RCC 7860 (cell line): ENCODE data around the gene RBPJL.

ENCODE experiments used
- DNase-seq: peaks from one replicate; pipeline ENCODE4 v3.0.0-alpha.2; 2015; ENCODE audit warnings: low spot score
- FAIRE-seq: peaks from 2 replicates; lab custom pipeline; 2012; peaks lifted over from hg19 to GRCh38; lab: Jason Lieb, UNC

Gene RBPJL

DNA sequence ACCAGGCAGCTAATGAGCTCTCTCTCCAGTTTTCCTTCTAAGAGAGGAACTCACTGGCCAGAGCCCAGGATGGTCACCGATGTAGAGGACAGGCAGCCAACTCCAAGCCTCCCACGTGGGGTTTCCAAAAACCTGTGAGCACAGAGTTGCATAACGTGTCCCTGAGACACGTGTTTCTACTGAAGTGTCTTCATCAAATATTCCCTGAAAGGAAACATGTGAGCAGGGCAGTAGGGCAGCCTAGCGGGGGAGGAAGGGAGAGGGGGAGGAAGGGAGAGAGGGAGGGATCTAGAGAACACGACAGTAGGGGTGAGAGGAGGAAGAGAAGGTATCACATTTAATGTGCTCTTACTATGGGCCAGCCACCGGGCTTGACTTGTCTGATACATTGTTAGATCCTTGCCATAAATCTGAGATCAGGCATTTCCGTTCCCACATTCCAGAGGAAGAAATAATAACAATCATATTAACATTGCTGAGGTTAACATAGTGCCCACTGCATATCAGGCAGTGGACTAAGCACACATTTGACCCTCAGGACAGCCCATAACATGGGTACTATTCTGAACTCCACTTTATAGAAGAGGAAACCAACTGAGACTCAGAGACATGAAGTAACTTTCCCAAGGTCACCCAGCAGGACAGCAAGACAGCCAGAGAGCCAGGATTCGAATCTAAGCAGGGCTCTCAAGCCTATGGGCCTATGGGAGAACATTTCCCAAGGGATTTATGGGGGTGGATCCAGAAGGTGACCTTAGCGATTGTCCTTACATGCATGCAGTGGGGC, 51.8 kb downstream of the RBPJL start:
- DNase-seq (peak; percentile 42), FAIRE-seq (no peak)

DNA sequence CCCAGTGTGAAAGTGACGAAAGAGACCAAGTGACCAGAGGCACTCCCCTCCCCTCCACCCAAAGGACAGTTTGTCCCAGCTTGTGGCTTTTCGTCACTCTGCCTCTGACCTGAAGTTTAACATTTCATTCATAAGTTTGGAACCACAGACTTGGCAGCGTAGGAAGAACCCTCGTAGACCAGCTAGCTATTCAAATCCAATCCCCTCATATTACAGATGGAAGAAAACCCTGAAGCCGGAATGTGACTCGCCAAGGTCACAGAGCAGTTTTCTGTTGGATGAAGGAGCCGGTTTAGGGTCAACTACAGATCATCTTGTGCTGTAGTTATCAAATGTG, 52.4 kb downstream of the RBPJL start:
- FAIRE-seq (peak; percentile 36), DNase-seq (peak; percentile 54)

DNA sequence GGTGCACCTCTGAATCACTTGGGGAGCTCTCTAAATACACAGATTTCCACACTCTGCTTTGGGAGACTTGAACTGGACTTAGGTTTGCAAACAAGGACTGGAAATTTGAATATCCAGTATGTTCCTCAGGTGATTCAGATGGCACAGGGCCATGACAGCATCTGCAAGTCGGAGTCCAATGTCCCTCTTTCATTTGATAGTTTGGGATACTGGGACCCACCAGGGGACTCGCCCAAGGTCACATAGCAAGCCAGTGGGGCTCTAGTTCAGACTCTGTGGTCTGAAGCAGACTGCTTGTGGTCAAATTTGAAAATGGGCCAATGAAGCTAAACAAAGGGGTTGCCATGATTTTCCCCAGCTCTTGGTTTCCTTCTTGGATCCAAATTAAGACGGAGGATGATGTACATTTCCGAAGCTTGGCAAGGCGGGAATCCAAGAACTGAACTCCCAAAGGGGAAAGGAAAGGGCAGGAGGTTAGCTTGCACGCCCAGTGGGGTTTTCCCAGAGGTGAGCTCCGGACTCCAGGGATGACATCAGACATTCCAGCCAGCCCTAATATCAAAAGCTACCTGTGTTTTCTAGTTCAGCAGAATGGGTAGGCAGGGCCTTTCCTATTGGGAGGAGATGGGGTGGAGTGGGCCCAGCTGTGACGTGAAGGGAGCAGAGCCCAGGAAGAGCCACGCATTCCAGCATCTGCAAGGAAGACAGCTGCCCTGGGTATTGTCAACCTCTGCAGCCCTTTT, 52.9 kb downstream of the RBPJL start:
- DNase-seq (peak; percentile 88), FAIRE-seq (peak; percentile 79)

DNA sequence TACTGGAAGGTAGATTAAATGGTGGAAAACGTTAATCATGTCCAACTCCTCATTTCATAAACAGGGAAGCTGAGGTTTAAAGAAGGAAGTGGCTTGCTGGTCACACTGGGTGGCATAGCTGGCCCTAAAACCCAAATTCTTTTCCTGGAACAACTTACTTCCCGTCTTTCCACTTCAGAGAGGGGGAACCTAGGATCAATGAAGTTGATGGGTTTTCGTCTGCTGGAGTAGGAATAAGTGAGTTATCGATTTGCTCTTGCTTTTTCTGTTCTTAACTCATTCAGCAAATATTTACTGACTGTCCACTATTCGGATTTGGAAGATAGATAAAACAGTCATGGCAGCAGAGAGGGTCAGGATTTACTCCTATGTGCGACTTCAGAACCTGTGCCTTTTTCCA, 55.2 kb downstream of the RBPJL start:
- no peak for FAIRE-seq

DNA sequence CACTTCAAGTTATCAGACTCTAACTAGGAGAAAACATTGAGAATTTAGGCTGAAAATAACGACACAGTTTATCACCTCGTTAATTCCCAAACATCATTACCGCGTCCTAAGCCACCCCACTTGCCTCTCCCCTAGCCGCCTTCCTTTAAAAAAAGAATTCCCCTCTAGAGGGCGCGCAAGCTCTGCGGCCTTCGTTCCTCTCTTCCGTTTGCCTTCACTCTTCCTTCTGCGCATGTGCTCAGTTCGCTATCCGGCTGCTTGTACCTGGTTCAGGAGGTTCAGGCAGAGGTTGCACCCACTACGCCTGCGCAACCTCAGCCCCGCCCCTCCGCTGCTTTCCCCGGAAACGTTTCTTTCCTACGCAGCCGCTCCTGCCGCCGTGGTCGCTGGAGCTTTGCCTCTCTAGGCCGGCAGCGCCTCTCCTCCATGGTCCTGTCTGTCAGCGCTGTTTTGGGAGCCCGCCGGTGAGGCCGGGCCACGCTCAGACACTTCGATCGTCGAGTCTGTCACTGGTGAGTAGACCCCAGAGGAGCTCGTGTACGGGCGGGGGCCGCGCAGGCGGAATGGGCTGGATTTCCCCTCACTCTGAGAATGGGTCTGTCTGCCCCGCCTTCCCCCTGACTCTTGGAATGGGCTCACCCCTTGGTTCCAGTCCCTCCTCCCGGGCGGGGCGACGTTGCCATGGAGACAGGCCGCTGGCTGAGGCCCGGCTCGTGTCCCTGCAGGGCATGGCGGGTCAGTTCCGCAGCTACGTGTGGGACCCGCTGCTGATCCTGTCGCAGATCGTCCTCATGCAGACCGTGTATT, 56.4 kb downstream of the RBPJL start, which contains the start of gene SYS1:
TSS of gene SYS1 (plus strand) at position 353 of the 807 bp plus-strand sequence. CDS start at position 729, 376 bp downstream.
- peak; percentile 86 for FAIRE-seq
- DNase-seq, result peak; percentile 100

More for the DNA sequence above, 55.2 kb downstream of the RBPJL start:
- no peak for DNase-seq

DNA sequence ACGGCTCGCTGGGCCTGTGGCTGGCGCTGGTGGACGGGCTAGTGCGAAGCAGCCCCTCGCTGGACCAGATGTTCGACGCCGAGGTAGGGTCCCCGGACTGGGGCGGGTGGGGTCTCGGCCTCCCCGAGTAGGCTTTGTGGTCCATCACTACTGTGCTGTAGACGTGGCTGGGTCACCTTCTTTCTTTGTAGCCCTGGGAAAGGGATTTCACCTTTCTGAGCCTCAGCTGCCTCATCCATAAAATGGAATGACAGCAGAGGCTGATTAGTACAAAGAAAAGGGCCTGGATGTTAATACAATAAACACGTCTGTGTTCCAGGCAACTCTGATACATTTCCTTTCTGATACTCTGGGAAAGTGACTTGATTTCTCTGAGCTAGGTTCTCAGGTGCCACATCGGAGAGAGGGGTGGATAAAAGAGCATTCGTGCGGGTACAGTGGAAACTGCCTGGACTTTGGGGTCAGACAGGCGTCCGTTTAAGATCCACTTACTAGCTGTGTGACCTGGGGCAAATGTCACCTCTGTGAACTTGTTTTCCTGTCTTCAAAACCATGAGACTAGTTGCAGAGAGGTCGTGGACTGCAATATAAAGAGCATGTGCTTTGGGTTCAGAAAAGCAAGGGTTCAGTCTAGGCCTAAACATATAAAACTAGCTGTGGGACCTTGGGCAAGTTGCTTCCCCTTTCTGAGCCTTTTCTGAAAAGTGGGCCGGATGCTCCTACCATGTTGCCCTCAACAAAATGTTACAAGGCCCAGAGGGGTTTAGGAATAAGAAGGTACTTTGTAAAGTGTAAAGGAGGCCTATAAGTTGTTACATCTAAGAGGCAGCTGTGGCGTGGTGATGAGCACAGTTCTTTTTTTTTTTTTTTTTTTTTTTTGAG, 57.2 kb downstream of the RBPJL start:
- DNase-seq (no peak), FAIRE-seq (no peak)

DNA sequence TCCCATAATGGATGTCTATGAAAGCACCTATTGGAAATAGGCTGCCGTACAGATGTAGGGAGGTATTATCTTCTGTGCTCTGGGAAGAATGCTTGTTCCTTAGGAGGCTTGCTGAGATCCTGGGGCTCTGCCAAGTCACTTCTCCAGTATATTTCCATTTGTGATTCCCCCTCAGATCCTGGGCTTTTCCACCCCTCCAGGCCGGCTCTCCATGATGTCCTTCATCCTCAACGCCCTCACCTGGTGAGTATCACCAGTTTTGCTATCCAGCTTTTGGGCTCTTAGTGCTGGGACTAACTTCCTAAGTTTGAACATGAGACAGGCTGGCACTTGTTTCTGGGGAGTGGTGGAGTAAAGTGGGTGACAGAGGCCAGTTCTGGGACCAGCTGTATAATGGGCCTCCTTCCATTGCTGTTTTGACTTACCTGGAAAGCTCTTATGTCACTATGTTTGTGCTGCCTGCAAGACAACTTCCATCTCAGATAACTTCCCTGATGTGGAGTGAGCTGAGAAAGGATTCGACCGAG, 58.9 kb downstream of the RBPJL start:
- FAIRE-seq, result no peak
- DNase-seq, result no peak

DNA sequence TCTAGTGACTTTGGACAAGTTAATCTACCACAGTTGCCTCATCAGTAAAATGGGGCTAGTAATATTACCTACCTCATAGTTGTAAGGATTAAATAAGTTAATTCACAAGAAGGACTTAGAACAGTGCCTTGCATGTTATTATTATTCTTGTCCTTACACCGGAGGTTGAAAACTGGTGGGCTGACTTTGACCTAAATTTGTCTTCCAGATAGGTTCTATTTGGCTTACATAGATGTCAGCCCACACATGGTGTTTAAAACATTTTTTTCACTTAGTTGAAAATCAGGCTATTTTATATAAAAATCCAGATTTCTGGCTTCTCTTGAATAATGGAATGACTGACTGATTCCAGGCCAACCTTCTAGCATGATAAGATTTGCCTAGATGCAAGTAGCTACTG, 59.6 kb downstream of the RBPJL start:
- DNase-seq, result no peak
- no peak for FAIRE-seq

DNA sequence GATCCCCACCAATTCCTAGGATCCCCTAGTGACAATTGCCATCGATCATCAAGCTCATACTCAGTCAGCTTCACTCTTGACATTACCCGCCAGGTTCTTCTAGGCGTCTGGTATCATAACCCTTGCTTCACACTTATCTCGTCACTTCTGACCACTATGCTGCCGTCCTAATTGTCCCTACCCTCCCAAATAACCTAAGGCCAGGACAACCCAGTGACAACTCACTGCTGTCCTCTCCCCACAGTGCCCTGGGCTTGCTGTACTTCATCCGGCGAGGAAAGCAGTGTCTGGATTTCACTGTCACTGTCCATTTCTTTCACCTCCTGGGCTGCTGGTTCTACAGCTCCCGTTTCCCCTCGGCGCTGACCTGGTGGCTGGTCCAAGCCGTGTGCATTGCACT, 60.0 kb downstream of the RBPJL start:
- FAIRE-seq (no peak), DNase-seq (no peak)

DNA sequence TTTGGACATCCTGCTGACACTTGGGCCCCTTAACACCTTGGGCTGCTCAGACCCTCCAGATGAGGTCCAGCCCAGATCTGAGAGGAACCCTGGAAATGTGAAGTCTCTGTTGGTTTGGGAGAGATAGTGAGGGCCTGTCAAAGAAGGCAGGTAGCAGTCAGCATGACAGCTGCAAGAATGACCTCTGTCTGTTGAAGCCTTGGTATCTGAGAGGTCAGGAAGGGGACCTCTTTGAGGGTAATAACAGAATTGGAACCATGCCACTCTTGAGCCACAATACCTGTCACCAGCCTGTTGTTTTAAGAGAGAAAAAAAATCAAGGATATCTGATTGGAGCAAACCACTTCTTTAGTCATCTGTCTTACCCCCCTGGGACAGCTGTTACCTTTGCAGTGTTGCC, 60.5 kb downstream of the RBPJL start:
- DNase-seq, result no peak
- no peak for FAIRE-seq
